GM10266 (cell line): ENCODE results near the gene ADAMTS3.

Experiments used
- DNase-seq: peaks from one replicate; pipeline ENCODE4 v3.0.0; 2012; ENCODE audit errors: extremely low spot score
- CTCF ChIP-seq: IDR thresholded peaks from 2 replicates; pipeline ENCODE4 v1.5.1; 2012; ENCODE audit warnings: mild to moderate bottlenecking, low read depth; ENCODE audit not compliant: control insufficient read depth, insufficient read depth; ENCODE audit errors: missing control alignments

The ADAMTS3 gene

DNA sequence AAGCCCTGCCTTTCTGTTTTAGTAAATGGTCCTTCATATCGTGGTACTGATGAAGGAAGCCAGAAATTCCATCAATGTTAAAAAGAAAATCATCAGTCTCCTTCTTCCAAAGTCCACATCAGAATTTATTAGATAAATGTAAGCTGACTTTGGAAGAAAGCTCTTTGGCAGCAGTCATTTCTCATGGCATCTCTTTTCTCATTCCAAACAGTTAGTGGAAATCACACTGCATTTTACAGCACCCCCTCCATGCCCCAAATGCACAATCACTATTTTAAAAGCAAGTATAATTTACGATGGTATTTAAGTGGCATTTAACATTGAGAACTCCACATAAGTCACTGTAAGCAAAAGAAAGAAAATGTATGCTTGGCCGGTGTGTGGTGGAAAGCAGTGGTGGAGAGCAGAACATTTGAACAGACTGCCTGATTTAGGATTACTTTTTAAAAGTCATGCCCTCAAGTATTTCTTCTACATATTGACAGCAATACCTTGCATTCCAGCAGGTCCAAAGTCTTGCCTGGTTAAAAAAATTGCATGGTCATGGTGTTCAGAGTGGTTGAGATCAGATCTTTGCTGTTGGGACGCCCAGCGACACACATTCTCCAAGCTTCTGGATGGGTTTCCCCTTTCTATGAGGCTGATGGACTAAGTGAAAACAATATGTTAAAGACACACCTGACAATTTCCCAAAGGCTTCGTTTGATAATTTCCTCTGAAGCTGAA lies 248.6 kb downstream of the ADAMTS3 start:
- no peak for TF ChIP-seq CTCF

GRCh38 chr4:72319601-72320021 lies 249.4 kb downstream of the ADAMTS3 start:
- no peak for DNase-seq
- no peak for TF ChIP-seq CTCF

More for the DNA sequence above, 248.6 kb downstream of the ADAMTS3 start:
- no peak for DNase-seq

GRCh38 chr4:72318421-72319170 lies 250.4 kb downstream of the ADAMTS3 start:
- DNase-seq: no peak
- TF ChIP-seq CTCF: no peak

DNA sequence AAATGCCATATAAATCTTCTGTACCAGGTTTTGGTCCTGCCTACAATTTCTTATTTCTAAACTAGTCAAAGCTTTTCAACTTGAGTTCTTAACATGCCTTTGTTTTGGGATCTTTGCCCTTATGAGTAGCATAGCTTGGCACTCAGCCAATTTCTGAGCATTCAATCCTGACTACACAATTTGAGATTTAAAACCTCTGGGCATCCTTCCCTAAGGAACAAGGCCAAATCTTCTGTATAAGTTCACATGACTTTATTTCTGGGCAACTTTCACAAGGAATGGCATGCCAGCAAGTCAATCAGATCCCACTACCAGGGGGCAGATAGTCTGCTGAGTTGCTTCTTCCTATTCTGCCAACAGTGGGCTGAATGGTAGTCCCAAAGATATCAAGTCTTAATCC lies 254.2 kb downstream of the ADAMTS3 start:
- no peak for DNase-seq
- TF ChIP-seq CTCF: no peak

DNA sequence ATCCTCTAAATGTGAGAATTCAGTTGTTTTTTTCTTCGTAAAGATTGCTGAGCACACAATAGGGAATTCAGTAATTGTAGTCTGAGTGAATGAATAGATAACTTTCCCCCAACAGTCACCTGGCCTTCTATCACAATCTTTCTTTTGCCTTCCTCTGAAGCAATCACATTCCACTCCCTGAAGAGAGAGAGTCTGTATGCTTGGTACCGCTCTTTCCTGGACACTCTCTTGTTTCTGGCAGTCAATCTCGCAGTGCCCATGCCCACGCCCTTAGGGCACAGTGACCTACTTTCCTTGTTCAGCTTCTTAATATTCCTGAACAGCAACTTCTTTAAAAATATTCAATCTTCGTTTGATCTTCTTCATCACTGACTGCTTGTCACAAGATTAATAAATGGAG lies 255.9 kb downstream of the ADAMTS3 start:
- DNase-seq: no peak
- TF ChIP-seq CTCF: no peak

- no peak for TF ChIP-seq CTCF
- DNase-seq: no peak
Observed at GRCh38 chr4:72312032-72312650, 256.9 kb downstream of the ADAMTS3 start.
